CD4-positive, alpha-beta T cell (primary cell): ENCODE results near the gene ZNF697. TPM values are rescaled to one million over a fixed set of nuclear protein-coding genes. Genes with fewer than 3 reads are reported as not detected.

Source experiments
- ATAC-seq: fragments of 200-7000 bp; cut with Tn5 transposase; one replicate; pipeline ENCODE4 v1.10.0; 2022; ENCODE audit warnings: mild to moderate bottlenecking; ENCODE audit not compliant: poor library complexity
- CTCF ChIA-PET: fragments of 350-600 bp; sonication (Branson Sonifier 250); formaldehyde crosslinking; loops from one replicate; lab custom pipeline; 2021; ENCODE audit warnings: antibody characterized with exemption, inconsistent platforms; lab: Charles Lee
- POLR2A ChIA-PET: fragments of 350-600 bp; sonication (Branson Sonifier 250); formaldehyde crosslinking; loops from one replicate; lab custom pipeline; 2021; ENCODE audit warnings: antibody characterized with exemption, inconsistent platforms; lab: Charles Lee
- DNase-seq, 14 experiments: peaks; one replicate each; pipeline ENCODE4 v3.0.0-alpha.2; 2013 to 2020; ENCODE audit warnings: mixed read lengths in 2 of 14
- H3K27ac ChIP-seq, 2 donors: one replicate each; pipeline versions ENCODE4 v1.5.1 to v1.7.0; 2013; ENCODE audit warnings: low read length in 2 of 2, low read depth in 1 of 2, mild to moderate bottlenecking in 1 of 2
- H3K27me3 ChIP-seq, 2 experiments: 1 replicate in 1 of 2; 2 replicates in 1 of 2; pipeline versions ENCODE4 v1.6.1 to v1.7.0; 2013; ENCODE audit warnings: low read length in 2 of 2, control low read depth in 1 of 2, mild to moderate bottlenecking in 1 of 2, moderate library complexity in 1 of 2; ENCODE audit not compliant: insufficient read depth in 2 of 2, control insufficient read depth in 1 of 2
- H3K36me3 ChIP-seq: one replicate; pipeline ENCODE4 v1.6.1; 2013; ENCODE audit warnings: low read length, control low read depth; ENCODE audit not compliant: insufficient read depth
- H3K4me1 ChIP-seq: one replicate; pipeline ENCODE4 v1.6.1; 2013; ENCODE audit warnings: low read length, control low read depth; ENCODE audit not compliant: insufficient read depth
- H3K4me3 ChIP-seq: one replicate; pipeline ENCODE4 v1.5.1; 2013; ENCODE audit warnings: mild to moderate bottlenecking, low read length, moderate library complexity
- H3K9me3 ChIP-seq, 2 experiments: 1 replicate in 1 of 2; 2 replicates in 1 of 2; pipeline versions ENCODE4 v1.6.1 to v1.7.0; 2013; ENCODE audit warnings: low read length in 2 of 2, mild to moderate bottlenecking in 2 of 2, control low read depth in 1 of 2, moderate library complexity in 1 of 2; ENCODE audit not compliant: control insufficient read depth in 1 of 2, insufficient read depth in 1 of 2
- H3K27ac Mint-ChIP-seq: one replicate; pipeline ENCODE4 v1.8.0; 2020; ENCODE audit warnings: mixed read lengths
- H3K27me3 Mint-ChIP-seq: one replicate; pipeline ENCODE4 v1.8.0; 2021; ENCODE audit warnings: mixed read lengths
- H3K36me3 Mint-ChIP-seq: one replicate; pipeline ENCODE4 v1.8.0; 2021; ENCODE audit warnings: low read depth, mixed read lengths
- H3K4me1 Mint-ChIP-seq: one replicate; pipeline ENCODE4 v1.8.0; 2021; ENCODE audit warnings: low read depth, mixed read lengths
- H3K4me3 Mint-ChIP-seq: one replicate; pipeline ENCODE4 v1.8.0; 2020; ENCODE audit warnings: mild to moderate bottlenecking, mixed read lengths
- H3K9me3 Mint-ChIP-seq: one replicate; pipeline ENCODE4 v1.8.0; 2020; ENCODE audit warnings: mixed read lengths
- intact Hi-C, 2 experiments: fragments of 100-400 bp; cut with DNase I in 1 of 2; cut with micrococcal nuclease in 1 of 2; formaldehyde crosslinking; loops; one replicate each; pipeline versions ENCODE4 v1.15.1 to v1.9.0; 2023 to 2025; cut with DNase I, micrococcal nuclease
- total RNA-seq, 174 experiments: library from RNA in 2 of 174; stranded (reverse) in 2 of 174; gene quantifications; one replicate each; pipeline ENCODE4 v1.2.3 and lab custom pipeline; 2021 to 2026
- TF ChIP-seq, protein P1 (sequence below): fragments of 200-600 bp; IDR thresholded peaks from one replicate; pipeline ENCODE4 v1.8.0; 2022; ENCODE audit warnings: antibody characterized with exemption, mild to moderate bottlenecking

Gene ZNF697
- total RNA-seq, 2 experiments from 2014 or later = 0.05 to 0.06 TPM

DNA sequence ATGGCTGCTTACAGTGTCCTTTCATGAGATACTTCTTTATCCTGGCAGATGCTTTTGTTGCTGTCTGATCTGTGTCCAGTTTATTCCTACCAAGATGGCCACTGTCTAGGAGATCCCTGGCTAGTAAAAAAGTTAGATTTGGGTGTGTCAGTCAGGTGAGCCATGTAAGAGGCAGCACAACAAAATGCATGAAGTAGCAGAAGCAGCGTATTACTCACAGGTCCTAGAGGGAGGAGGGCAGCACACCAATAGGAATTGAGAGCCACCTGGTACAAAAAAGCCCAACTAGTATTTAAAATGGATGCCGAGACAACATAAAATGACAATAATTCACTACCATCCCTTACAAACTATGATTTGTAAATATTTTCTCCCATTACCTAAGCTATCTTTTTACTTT, 22.8 kb upstream of the ZNF697 start:
- intact Hi-C loops = no loop called here
- peaks cover 48% of the 10 kb centered on the region for H3K27me3 Mint-ChIP-seq
- CTCF ChIA-PET = no interaction called here

DNA sequence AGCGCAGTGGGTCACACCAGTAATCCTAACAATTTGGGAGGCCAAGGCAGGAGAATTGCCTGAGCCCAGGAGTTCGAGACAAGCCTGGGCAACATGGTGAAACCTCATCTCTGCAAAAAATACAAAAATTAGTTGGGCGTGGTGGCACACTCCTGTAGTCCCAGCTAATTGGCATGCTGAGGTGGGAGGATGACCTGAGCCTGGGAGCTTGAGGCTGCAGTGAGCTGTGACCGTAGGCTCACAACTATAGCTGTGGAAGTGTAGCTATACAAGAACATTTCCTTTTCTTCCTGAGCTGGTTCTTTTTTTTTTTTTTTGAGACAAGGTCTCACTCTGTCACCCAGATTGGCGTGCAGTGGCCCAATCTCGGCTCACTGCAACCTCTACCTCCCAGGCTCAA, 19.1 kb upstream of the ZNF697 start:
- Histone ChIP-seq H3K9me3 (no peaks in the 10 kb centered on the region), H3K4me3 (no peak overlapping the region), H3K36me3 (no peaks in the 10 kb centered on the region), H3K27ac (no peak overlapping the region), H3K4me1 (no peaks in the 10 kb centered on the region), H3K27me3 (peaks cover 0 to 10% of the 10 kb centered on the region in 2 experiments)
- no peak for ATAC-seq
- no peaks in the 10 kb centered on the region for H3K36me3 Mint-ChIP-seq
- H3K27me3 Mint-ChIP-seq = peaks cover 42% of the 10 kb centered on the region
- H3K4me1 Mint-ChIP-seq = no peaks in the 10 kb centered on the region
- intact Hi-C loops = no loop called here
- POLR2A ChIA-PET = no interaction called here
- TF ChIP-seq, protein P1, sequence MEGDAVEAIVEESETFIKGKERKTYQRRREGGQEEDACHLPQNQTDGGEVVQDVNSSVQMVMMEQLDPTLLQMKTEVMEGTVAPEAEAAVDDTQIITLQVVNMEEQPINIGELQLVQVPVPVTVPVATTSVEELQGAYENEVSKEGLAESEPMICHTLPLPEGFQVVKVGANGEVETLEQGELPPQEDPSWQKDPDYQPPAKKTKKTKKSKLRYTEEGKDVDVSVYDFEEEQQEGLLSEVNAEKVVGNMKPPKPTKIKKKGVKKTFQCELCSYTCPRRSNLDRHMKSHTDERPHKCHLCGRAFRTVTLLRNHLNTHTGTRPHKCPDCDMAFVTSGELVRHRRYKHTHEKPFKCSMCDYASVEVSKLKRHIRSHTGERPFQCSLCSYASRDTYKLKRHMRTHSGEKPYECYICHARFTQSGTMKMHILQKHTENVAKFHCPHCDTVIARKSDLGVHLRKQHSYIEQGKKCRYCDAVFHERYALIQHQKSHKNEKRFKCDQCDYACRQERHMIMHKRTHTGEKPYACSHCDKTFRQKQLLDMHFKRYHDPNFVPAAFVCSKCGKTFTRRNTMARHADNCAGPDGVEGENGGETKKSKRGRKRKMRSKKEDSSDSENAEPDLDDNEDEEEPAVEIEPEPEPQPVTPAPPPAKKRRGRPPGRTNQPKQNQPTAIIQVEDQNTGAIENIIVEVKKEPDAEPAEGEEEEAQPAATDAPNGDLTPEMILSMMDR = no peak
- no peak overlapping the region for H3K4me3 Mint-ChIP-seq
- CTCF ChIA-PET = no interaction called here
- DNase-seq = no peak
- no peak overlapping the region for H3K27ac Mint-ChIP-seq
- no peaks in the 10 kb centered on the region for H3K9me3 Mint-ChIP-seq

More for the DNA sequence above, 22.8 kb upstream of the ZNF697 start:
- H3K4me1 Mint-ChIP-seq = peaks cover 6% of the 10 kb centered on the region
- no peak for ATAC-seq
- H3K4me3 Mint-ChIP-seq = no peak overlapping the region
- no peaks in the 10 kb centered on the region for H3K36me3 Mint-ChIP-seq
- Histone ChIP-seq H3K4me3 (no peak overlapping the region), H3K27me3 (peaks cover 10% of the 10 kb centered on the region in 2 experiments), H3K27ac (no peak overlapping the region), H3K4me1 (peaks cover 5% of the 10 kb centered on the region), H3K9me3 (no peaks in the 10 kb centered on the region), H3K36me3 (no peaks in the 10 kb centered on the region)
- TF ChIP-seq, protein P1 = no peak
- no peaks in the 10 kb centered on the region for H3K9me3 Mint-ChIP-seq
- POLR2A ChIA-PET = no interaction called here
- H3K27ac Mint-ChIP-seq = no peak overlapping the region
- no peak for DNase-seq

DNA sequence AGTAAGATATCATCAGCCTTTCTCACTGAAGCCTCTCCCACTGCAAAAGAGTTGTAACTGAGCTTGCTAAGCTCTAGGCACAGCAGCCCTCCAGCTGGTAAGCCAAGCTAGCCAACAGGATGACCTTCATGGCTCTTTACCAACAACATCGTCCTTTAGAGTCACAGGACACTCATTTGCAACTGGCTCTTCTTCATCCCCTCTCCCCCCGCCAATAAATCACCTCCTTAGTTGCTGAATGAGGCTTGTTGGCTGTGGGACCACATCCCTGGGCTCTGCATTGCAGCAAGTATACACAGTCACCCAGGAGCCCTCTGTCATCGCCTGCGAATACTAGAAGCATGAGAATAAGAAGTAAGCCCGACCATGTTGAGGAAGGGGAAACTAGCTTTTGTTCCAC, 16.0 kb upstream of the ZNF697 start:
- CTCF ChIA-PET = no interaction called here
- peaks cover 47% of the 10 kb centered on the region for H3K27me3 Mint-ChIP-seq
- TF ChIP-seq, protein P1 = no peak
- no peaks in the 10 kb centered on the region for H3K4me1 Mint-ChIP-seq
- DNase-seq = no peak
- Histone ChIP-seq H3K4me3 (no peak overlapping the region), H3K27ac (no peak overlapping the region), H3K9me3 (no peaks in the 10 kb centered on the region), H3K4me1 (no peaks in the 10 kb centered on the region), H3K27me3 (peaks cover 6 to 8% of the 10 kb centered on the region in 2 experiments), H3K36me3 (no peaks in the 10 kb centered on the region)
- H3K27ac Mint-ChIP-seq = no peak overlapping the region
- intact Hi-C loops = no loop called here
- no peak for ATAC-seq
- POLR2A ChIA-PET = no interaction called here
- no peak overlapping the region for H3K4me3 Mint-ChIP-seq
- no peaks in the 10 kb centered on the region for H3K36me3 Mint-ChIP-seq
- no peaks in the 10 kb centered on the region for H3K9me3 Mint-ChIP-seq
